ENCODE results near the gene STK32B.
"Not testable (repeated sequence)": the region's sequence is repeated elsewhere in the genome, so short reads cannot be mapped to it uniquely, and the experiment has no call there.

STK32B gene
- 0 reads per million in 3 experiments for total RNA-seq

DNA sequence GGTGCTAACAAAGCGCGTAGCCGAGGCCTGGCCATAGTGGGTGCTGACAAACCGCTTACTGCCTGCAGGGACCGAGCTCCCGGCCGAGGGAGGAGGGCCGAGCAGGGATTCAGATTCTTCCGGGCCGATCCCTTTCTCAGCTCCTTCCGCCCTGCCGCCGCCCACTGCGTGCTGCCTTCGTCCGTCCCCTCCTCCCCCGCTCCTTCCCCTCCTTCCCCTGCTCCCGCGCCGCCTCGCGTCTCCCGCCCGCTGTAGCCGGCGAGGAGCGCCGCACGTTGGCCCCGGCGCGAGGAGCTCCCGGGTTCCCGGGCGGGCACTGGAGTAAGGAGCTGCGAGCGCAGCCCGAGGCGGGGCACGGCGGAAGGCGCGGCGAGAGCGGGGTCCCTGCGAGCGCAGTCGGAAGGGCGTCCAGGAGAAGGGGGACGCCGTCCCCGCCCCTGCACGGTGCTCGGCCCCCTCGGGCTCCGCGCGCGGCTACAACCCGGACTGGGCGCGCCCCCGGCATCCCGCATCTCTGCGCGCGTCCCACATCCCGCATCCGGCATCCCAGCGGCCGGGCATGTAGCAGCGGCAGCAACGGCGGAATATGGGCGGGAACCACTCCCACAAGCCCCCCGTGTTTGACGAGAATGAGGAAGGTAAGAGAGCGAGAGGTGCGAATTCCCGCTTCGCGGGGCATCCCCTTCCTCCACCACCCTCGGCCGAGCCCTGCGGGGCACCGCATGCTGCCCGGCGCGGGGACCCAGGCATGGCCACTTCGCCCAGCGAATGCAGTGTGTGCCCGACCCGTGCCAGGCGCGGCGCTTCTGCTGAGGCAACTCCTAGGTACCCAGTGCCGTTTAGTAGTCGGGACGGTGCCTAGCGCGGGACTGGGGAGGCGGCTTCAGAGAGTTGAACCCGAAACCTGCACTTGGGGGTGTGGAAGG lies at the start of gene STK32B:
Gene STK32B, plus strand, starts transcription at position 203 of the 926 bp plus-strand sequence.
- DNase-seq: no peak

GRCh38 chr4:5001641-5002040 lies 49.6 kb upstream of the STK32B start:
- not testable (repeated sequence) for DNase-seq

GRCh38 chr4:5003372-5003857 lies 47.9 kb upstream of the STK32B start:
- no peak for DNase-seq

GRCh38 chr4:5003918-5004317 lies 47.4 kb upstream of the STK32B start:
- DNase-seq: no peak

DNA sequence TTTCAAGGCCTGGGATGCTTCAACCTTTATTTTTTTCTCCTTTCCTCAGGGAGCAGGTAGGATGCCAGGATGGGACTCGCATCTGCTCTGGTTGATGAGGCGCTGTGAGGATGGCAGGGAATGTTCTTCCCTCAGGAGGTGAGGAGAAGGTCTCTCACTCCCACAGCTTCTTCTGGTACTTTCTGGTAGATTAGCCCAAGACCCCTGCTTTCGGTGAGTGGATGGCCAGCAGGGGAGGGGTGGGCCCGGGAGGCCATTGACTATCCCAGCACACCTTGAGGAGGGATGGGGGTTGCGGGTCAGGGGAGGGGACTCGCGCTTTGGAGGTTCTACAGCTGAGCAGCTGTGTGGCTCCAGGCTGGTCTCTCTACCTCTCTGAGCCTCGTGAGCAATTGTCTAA lies 46.8 kb upstream of the STK32B start:
- no peak for DNase-seq

DNA sequence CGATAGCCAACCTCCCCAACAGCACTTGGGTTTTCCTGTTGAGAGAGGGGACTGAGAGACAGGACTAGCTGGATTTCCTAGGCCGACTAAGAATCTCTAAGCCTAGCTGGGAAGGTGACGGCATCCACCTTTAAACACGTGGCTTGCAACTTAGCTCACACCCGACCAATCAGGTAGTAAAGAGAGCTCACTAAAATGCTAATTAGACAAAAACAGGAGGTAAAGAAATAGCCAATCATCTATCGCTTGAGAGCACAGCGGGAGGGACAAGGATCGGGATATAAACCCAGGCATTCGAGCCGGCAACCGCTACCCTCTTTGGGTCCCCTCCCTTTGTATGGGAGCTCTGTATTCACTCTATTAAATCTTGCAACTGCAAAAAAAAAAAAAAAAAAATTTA lies 44.3 kb upstream of the STK32B start:
- DNase-seq: not testable (repeated sequence)

DNA sequence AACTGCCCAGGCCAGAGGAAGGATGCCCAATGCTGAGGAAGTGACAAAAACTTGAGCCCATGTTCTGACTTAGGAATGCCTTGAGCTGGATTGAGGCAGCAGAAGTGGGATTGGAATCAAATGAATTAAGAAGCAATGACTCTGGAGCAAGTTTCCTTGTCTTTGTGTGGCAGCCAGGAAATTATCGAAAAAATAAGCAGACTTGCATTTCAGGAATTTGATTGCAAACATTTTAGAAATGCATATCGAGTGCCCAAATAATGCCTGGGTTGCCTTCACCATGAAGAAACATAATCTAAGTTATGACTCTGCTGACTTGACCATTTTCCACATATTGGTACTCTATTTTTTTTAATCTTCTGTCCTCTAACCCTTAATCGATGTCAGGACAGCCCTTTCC lies 41.5 kb upstream of the STK32B start:
- DNase-seq: no peak

DNA sequence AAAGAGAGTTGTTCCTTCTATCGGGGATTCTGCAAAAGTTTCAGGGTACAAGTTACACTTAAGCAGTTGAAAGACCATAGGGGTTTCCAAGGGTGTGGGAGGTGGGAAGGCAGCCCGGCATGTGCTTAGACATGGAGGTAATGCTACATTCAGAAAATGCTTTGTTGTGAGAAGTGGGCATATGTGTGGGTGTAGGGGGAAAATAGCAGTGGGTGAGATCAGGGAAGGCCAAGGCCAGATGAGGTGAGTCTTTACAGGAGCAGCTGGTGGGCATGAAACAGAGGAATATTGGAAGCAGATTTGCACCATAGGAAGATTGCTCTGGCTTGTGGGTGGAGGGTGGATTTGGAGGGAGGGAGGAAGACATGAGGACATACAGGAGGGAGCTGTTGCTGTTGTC lies 40.3 kb upstream of the STK32B start:
- DNase-seq: no peak

- DNase-seq: no peak
Measured at GRCh38 chr4:5012244-5012898, 38.9 kb upstream of the STK32B start.

- DNase-seq: no peak
Measured at GRCh38 chr4:5012958-5013357, 38.3 kb upstream of the STK32B start.

- DNase-seq: no peak
Measured at GRCh38 chr4:5014007-5014682, 37.1 kb upstream of the STK32B start.

DNA sequence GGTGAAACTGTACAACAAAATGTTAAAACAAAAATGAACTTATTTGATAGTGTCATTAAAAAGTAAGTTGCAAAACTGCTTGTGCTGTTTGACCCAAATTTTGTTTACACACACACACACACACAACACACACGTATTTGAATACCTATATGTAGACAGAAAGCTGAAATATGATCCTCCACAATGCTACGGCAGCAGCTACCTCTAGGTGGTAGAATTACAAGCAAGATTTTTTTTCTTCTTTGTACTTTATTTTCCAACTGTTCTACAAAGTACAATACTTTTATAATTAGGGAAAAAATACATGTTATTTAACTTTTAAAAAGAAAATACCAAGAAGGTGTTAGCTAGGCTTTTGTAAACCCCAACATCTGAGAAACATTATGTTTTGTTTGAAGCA lies 33.2 kb upstream of the STK32B start:
- no peak for DNase-seq

DNA sequence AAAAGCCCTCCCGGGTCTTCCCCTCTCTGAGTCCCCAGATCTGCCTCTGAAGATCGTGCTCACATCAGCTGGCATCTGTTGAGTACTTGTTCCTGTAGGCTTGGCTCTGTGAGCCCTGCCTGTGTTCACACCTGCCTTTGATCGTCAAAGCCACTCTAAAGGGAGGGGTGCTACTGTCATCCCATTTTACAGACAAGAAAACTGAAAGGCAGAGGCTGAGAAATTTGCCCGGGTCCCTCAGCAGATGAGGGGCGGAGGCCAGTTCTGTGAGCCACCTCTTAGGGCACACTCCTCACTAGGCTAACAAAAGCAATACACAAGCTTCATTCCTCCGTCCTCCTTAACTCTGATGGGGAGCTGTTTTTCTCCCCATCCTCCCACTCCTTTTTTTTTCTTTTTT lies 32.7 kb upstream of the STK32B start:
- no peak for DNase-seq

- DNase-seq: no peak
Measured at GRCh38 chr4:5019274-5019673, 32.0 kb upstream of the STK32B start, which contains the start of gene CYTL1. TSS of gene CYTL1 (minus strand) at chr4:5019458. CDS start at chr4:5019445, 13 bp downstream.

DNA sequence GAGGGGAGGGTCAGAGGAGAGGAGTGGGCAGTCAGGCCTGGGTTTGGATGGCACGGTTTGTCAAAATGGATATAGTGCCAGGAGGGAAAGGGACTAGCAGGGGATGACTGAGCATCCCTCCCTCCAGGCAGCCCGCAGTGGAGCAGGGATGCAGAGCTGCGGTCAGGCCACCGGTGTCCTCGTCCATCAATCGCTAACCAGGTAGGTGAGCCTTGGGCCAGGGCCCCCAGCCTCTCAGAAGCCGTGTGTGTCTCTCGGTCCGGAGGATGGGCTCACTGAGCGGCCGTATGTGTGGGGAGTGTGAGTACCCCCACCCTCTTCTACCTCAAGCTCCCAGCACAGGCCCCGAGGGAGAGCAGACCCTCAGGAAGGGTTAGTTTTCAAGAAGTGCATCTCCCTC lies 31.5 kb upstream of the STK32B start:
- no peak for DNase-seq

DNA sequence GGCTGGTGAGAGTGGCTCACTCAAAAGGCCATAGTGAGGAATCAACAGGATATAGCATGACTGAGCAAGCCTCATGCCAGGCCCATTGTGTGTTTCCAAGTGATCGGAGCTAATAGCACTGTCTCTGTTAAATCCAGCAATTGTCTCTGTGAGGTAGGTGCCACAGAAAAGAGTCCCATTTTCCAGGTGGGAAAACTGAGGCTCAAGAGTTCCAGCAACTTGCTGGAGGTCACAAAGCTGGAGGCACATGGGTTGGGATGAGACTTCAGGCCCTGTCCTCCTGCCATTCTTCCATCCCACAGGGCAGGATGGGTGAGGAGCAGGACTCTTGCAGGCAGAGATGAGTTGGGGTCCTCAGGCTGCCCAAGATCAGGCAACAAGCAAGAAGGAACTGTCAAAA lies 30.9 kb upstream of the STK32B start:
- no peak for DNase-seq

- DNase-seq: no peak
Measured at GRCh38 chr4:5021546-5021945, 29.7 kb upstream of the STK32B start.

- no peak for DNase-seq
Measured at GRCh38 chr4:5024673-5025072, 26.6 kb upstream of the STK32B start.

DNA sequence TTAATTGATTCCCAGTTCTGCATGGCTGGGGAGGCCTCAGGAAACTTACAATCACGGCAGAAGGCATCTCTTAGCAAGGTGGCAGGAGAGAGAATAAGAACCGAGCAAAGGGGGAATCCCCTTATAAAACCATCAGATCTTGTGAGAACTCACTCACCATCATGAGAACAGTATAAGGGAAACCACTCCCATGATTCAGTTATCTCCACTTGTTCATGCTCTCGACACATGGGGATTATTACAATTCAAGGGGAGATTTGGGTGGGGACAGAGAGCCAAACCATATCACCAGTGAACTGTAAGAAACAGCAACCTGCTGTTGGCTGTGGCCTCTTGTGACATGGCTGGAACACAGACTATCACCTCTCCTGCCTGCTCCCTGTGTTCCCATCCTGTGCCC lies 24.9 kb upstream of the STK32B start:
- DNase-seq: no peak

- no peak for DNase-seq
Measured at GRCh38 chr4:5027346-5027745, 23.9 kb upstream of the STK32B start.

DNA sequence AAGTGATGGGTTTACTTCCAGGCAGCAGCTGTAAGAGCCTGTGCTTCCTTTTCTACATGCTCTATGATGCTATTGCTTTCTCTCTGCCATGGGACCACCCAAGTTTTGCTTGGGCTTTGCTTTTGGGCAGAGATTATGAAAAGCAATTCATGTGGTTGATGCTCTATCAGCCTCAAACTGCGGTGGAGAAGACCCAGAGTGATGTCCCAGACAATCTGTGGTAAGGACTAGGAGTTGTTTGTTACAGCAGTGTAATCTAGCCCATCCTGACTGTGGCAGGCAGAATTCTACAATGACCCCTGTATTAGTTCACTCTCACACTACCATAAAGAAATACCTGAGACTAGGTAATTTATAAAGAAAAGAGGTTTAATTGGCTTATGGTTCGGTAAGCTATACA lies 22.8 kb upstream of the STK32B start:
- DNase-seq: no peak

DNA sequence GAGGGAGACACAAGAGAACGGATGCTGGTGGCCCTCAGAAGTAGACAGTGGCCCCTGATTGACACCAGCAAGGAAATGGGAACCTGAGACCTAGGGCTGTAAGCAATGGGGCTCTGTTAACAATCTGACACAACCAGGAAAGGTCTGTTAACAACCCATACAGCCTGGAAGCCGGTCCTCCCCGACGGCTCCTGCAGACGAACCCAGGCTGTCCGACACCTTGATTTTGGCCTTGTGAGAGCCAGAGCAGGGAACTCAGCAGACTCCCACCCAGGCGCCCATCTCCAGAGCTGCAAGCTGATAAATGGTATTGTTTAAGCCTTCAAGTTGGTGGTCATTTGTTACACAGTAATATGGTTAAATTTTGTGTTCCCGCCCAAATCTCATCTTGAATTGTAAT lies 21.8 kb upstream of the STK32B start:
- no peak for DNase-seq

- DNase-seq: no peak
Measured at GRCh38 chr4:5030221-5030620, 21.1 kb upstream of the STK32B start.
